ENCODE data around the gene PMPCB. TPM values are rescaled to one million over a fixed set of nuclear protein-coding genes. Genes with fewer than 3 reads are reported as not detected.
"Not testable (repeated sequence)": the region's sequence is repeated elsewhere in the genome, so short reads cannot be mapped to it uniquely, and the experiment has no call there.

The PMPCB gene
- total RNA-seq (2014; rRNA removed; shearing (Covaris generic)) (48.5 and 57.5 TPM in 2 replicates), total RNA-seq (2022) (94.1 and 95.9 TPM in 2 replicates), Bru-seq, nascent RNA (percentile 94 among the genes with signal in this experiment), BruChase-seq, experiment 1, labeled RNA remaining after a 6-hour chase (percentile 94 among the genes with signal in this experiment), BruChase-seq, experiment 2, labeled RNA remaining after a 2-hour chase (percentile 88 among the genes with signal in this experiment)
- long read RNA-seq, transcript PMPCB-202 (12 exons, 1,714 nt) = minor isoform, 8 of 129 reads
- long read RNA-seq, transcript PMPCB-201 (13 exons, 2,472 nt) = major isoform, 103 of 129 reads
- long read RNA-seq, partial matches to known transcripts = 9 of 129 reads
- long read RNA-seq, other reads (novel, unspliced or antisense) = 9 of 129 reads

GRCh38 chr7:103296901-103297836 is at the start of gene PMPCB:
TSS of gene PMPCB (plus strand) at chr7:103297435. CDS start at chr7:103297460, 25 bp downstream.
- BruUV-seq (replicated peaks) = TSS peak; percentile 69
- peak; percentile 93 for DNase-seq (ENCODE audit: low spot score)
- ChIA-PET CTCF (ENCODE audit: unreplicated experiment) (no interaction called here), POLR2A (interaction anchor here (1.1 to 1.4 kb wide), 2 partner anchors 9 to 50 kb away, joined by 3 to 5 read pairs; partner anchors contain the start of gene PSMC2)
- no peaks in the 10 kb centered on the region for H3K9me3 ChIP-seq (ENCODE audit: low read length)
- intact Hi-C loops (cut with micrococcal nuclease; ENCODE audit: unreplicated experiment) = loop anchor here (1.0 to 2.0 kb wide), 2 partner anchors 50 to 110 kb away; partner anchors contain the start of gene PSMC2
- peak within 1 kb of the TSS; percentile 98 for H2AFZ ChIP-seq (ENCODE audit: low read length)
- no peaks in the 10 kb centered on the region for H3K9me2 ChIP-seq (ENCODE audit: insufficient read depth, low read length)
- peaks cover 33% of the 10 kb centered on the region for H3K79me2 ChIP-seq (ENCODE audit: insufficient read depth, low read depth, low read length)
- H3K27ac ChIP-seq (ENCODE audit: low read depth, low read length, poor library complexity, severe bottlenecking) = peak within 1 kb of the TSS; percentile 82
- peak; percentile 84 for TF ChIP-seq CTCF (conservative IDR thresholded peaks at IDR 0.05; ENCODE audit: low read length)
- no peak for TF ChIP-seq EZH2phosphoT487 (IDR thresholded peaks at IDR 0.05; ENCODE audit: borderline replicate concordance, low read depth, low read length)
- peak within 1 kb of the TSS; percentile 99 for H3K4me3 ChIP-seq (ENCODE audit: low read depth, low read length, poor library complexity, severe bottlenecking)
- H3K36me3 ChIP-seq (ENCODE audit: insufficient read depth, low read length) = peaks cover 31% of the 10 kb centered on the region
- peaks cover 13% of the 10 kb centered on the region; the same call in 1 of the 2 replicates for H4K20me1 ChIP-seq (ENCODE audit: insufficient read depth, low read length)
- peaks cover 21% of the 10 kb centered on the region for H3K4me1 ChIP-seq (ENCODE audit: insufficient read depth, low read length, poor library complexity, severe bottlenecking)
- H3K4me2 ChIP-seq (ENCODE audit: low read length) = peak within 1 kb of the TSS; percentile 88

GRCh38 chr7:103253699-103254506 is 43.3 kb upstream of the PMPCB start:
- H3K36me3 ChIP-seq (ENCODE audit: insufficient read depth, low read length); intact Hi-C loops (cut with micrococcal nuclease; ENCODE audit: unreplicated experiment); H2AFZ ChIP-seq (ENCODE audit: low read length); H3K4me2 ChIP-seq (ENCODE audit: low read length); H3K9me3 ChIP-seq (ENCODE audit: low read length); H3K79me2 ChIP-seq (ENCODE audit: insufficient read depth, low read depth, low read length); H3K4me3 ChIP-seq (ENCODE audit: low read depth, low read length, poor library complexity, severe bottlenecking); DNase-seq (ENCODE audit: low spot score); H4K20me1 ChIP-seq (ENCODE audit: insufficient read depth, low read length); H3K27ac ChIP-seq (ENCODE audit: low read depth, low read length, poor library complexity, severe bottlenecking); H3K9me2 ChIP-seq (ENCODE audit: insufficient read depth, low read length); BruUV-seq (replicated peaks); CTCF ChIA-PET (ENCODE audit: unreplicated experiment); H3K4me1 ChIP-seq (ENCODE audit: insufficient read depth, low read length, poor library complexity, severe bottlenecking): not testable (repeated sequence)
- POLR2A ChIA-PET = interaction anchor here (1.3 kb wide), 1 partner anchor 9 kb away, joined by 3 read pairs; no protein-coding TSS in a partner anchor

- BruUV-seq (replicated peaks); CTCF ChIA-PET (ENCODE audit: unreplicated experiment): not testable (repeated sequence)
Measured at GRCh38 chr7:103264054-103264453, 33.2 kb upstream of the PMPCB start.

GRCh38 chr7:103266229-103266628 is 31.0 kb upstream of the PMPCB start:
- H3K79me2 ChIP-seq (ENCODE audit: insufficient read depth, low read depth, low read length); H4K20me1 ChIP-seq (ENCODE audit: insufficient read depth, low read length); H3K9me3 ChIP-seq (ENCODE audit: low read length); CTCF ChIA-PET (ENCODE audit: unreplicated experiment); H2AFZ ChIP-seq (ENCODE audit: low read length); H3K27ac ChIP-seq (ENCODE audit: low read depth, low read length, poor library complexity, severe bottlenecking); BruUV-seq (replicated peaks); H3K4me2 ChIP-seq (ENCODE audit: low read length); intact Hi-C loops (cut with micrococcal nuclease; ENCODE audit: unreplicated experiment); DNase-seq (ENCODE audit: low spot score); H3K4me3 ChIP-seq (ENCODE audit: low read depth, low read length, poor library complexity, severe bottlenecking); H3K9me2 ChIP-seq (ENCODE audit: insufficient read depth, low read length); H3K36me3 ChIP-seq (ENCODE audit: insufficient read depth, low read length); H3K4me1 ChIP-seq (ENCODE audit: insufficient read depth, low read length, poor library complexity, severe bottlenecking): not testable (repeated sequence)
- POLR2A ChIA-PET = interaction anchor here (0.6 kb wide), 1 partner anchor 1222 kb away, joined by 3 read pairs; no protein-coding TSS in a partner anchor

More at GRCh38 chr7:103264054-103264453, 33.2 kb upstream of the PMPCB start:
- H4K20me1 ChIP-seq (ENCODE audit: insufficient read depth, low read length); H3K4me2 ChIP-seq (ENCODE audit: low read length); H3K9me2 ChIP-seq (ENCODE audit: insufficient read depth, low read length); H3K36me3 ChIP-seq (ENCODE audit: insufficient read depth, low read length); H2AFZ ChIP-seq (ENCODE audit: low read length); intact Hi-C loops (cut with micrococcal nuclease; ENCODE audit: unreplicated experiment); H3K79me2 ChIP-seq (ENCODE audit: insufficient read depth, low read depth, low read length); H3K9me3 ChIP-seq (ENCODE audit: low read length); H3K27ac ChIP-seq (ENCODE audit: low read depth, low read length, poor library complexity, severe bottlenecking); H3K4me1 ChIP-seq (ENCODE audit: insufficient read depth, low read length, poor library complexity, severe bottlenecking); DNase-seq (ENCODE audit: low spot score); H3K4me3 ChIP-seq (ENCODE audit: low read depth, low read length, poor library complexity, severe bottlenecking): not testable (repeated sequence)
- POLR2A ChIA-PET = interaction anchor here (0.7 kb wide), 1 partner anchor 38 kb away, joined by 3 read pairs; no protein-coding TSS in a partner anchor

- BruUV-seq (replicated peaks); H3K4me1 ChIP-seq (ENCODE audit: insufficient read depth, low read length, poor library complexity, severe bottlenecking); H3K36me3 ChIP-seq (ENCODE audit: insufficient read depth, low read length); H3K4me2 ChIP-seq (ENCODE audit: low read length); H3K9me3 ChIP-seq (ENCODE audit: low read length); H3K27ac ChIP-seq (ENCODE audit: low read depth, low read length, poor library complexity, severe bottlenecking); intact Hi-C loops (cut with micrococcal nuclease; ENCODE audit: unreplicated experiment); H3K79me2 ChIP-seq (ENCODE audit: insufficient read depth, low read depth, low read length); H4K20me1 ChIP-seq (ENCODE audit: insufficient read depth, low read length); CTCF ChIA-PET (ENCODE audit: unreplicated experiment); H2AFZ ChIP-seq (ENCODE audit: low read length); H3K4me3 ChIP-seq (ENCODE audit: low read depth, low read length, poor library complexity, severe bottlenecking); DNase-seq (ENCODE audit: low spot score); H3K9me2 ChIP-seq (ENCODE audit: insufficient read depth, low read length): not testable (repeated sequence)
- POLR2A ChIA-PET = interaction anchor here (0.6 kb wide), 1 partner anchor 286 kb away, joined by 3 read pairs; no protein-coding TSS in a partner anchor
Measured at GRCh38 chr7:103273374-103273773, 23.9 kb upstream of the PMPCB start.
